ENCODE measurements around the gene PJA2. TPM values are rescaled to one million over a fixed set of nuclear protein-coding genes. Genes with fewer than 3 reads are reported as not detected.

PJA2 gene
- total and polyA plus RNA-seq, 2 donors (not counting 1 experiment from before 2014, with no cell fraction given): 82.7 to 107 TPM

DNA sequence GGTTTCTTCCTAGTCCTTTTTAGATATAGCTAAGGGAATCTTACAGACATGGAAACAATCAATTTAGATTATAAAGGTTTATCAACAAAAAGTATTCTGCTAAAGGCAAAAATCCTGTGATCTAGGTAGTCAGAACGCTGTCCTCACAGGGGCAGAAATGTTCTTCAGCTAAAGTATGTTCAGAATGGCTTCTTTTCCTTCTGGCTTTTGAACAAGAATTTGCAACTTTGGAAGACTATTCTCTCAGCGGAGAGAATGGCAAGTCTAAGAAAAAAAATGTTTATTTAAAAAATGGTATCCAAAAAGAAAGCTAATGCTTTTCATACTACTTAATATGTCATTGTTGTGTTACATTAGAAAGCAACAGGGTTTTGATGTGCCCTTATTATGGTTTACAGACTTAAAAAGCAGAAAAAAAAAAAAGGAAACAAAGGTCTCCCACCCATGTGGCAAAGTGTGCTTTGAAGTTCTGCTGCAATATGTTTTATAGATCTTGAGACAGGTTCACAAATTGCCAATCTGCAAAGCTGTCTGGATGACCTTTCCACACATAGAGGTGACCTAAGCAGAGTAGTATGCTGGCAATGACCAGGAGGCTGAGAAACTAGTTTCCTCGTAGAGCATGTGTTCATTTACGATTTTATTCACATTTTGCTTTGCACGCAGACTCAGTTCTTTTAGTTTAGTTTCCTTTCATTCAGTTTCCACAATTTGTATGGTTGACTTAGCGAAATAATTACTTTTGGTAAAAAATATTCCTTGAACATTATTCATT lies 45.1 kb upstream of the PJA2 start:
- Histone ChIP-seq H3K79me2 (ENCODE audit: control insufficient read depth, insufficient read depth, low read length) (no peaks in the 10 kb centered on the region), H2AFZ (ENCODE audit: low read length) (no peak overlapping the region), H3K27ac (ENCODE audit: insufficient read depth, low read length) (peak overlapping the region; percentile 47), H3K4me2 (ENCODE audit: extremely low read depth, insufficient read depth, low read length) (peak overlapping the region; percentile 18), H3K27me3 (ENCODE audit: control insufficient read depth, insufficient read depth, low read length) (no peaks in the 10 kb centered on the region), H3K36me3 (ENCODE audit: control insufficient read depth, insufficient read depth, low read length) (no peaks in the 10 kb centered on the region), H3K4me3 (replicated peaks in 1 of 4; ENCODE audit: control extremely low read depth in 1 of 4, insufficient read depth in 1 of 4, low read depth in 3 of 4, low read length in 4 of 4) (no peak overlapping the region), H3K4me1 (ENCODE audit: control insufficient read depth, extremely low read depth, insufficient read depth, low read length) (peaks cover 3% of the 10 kb centered on the region), H3K9ac (ENCODE audit: insufficient read depth, low read length) (no peak overlapping the region), H3K9me3 (ENCODE audit: control insufficient read depth, insufficient read depth, low read depth, low read length) (no peaks in the 10 kb centered on the region), H4K20me1 (ENCODE audit: control insufficient read depth, extremely low read depth, insufficient read depth, low read length) (no peaks in the 10 kb centered on the region)
- no peak for TF ChIP-seq EZH2 (IDR thresholded peaks at IDR 0.05; ENCODE audit: low read length, missing control alignments)
- TF ChIP-seq CTCF (conservative IDR thresholded peaks at IDR 0.05 in 1 of 2, IDR thresholded peaks at IDR 0.05 in 1 of 2; ENCODE audit: low read depth in 1 of 2, low read length in 2 of 2): no peak
- peak; percentile 38 to 83 for DNase-seq (ENCODE audit: low read depth in 2 of 2)

DNA sequence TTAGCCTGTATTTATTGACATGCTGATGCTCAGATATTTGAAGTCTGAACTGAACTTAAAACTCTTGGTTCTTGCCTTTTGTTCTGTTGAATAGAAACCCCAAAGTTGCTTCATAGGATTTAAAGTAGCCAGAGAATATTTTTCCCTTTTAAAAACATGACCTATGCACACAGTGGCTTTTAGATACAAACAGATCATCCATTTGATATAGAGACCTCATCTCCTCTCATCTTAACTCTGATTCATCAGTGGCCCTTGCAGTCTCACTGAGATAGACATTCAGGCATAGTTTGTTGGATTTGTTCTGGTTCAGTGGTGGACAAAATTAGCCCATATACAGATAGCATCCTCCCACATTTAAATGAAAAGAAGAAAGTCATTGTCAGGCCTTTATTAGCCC lies 43.5 kb upstream of the PJA2 start:
- DNase-seq (ENCODE audit: low read depth in 2 of 2): peak in 1 of 2 donors; percentile 61
- H3K27ac ChIP-seq (ENCODE audit: insufficient read depth, low read length): no peak overlapping the region
- H3K9me3 ChIP-seq (ENCODE audit: control insufficient read depth, insufficient read depth, low read depth, low read length): no peaks in the 10 kb centered on the region
- no peak overlapping the region for H3K4me3 ChIP-seq (replicated peaks in 1 of 4; ENCODE audit: control extremely low read depth in 1 of 4, insufficient read depth in 1 of 4, low read depth in 3 of 4, low read length in 4 of 4)
- H3K4me2 ChIP-seq (ENCODE audit: extremely low read depth, insufficient read depth, low read length): no peak overlapping the region
- no peak for TF ChIP-seq EZH2 (IDR thresholded peaks at IDR 0.05; ENCODE audit: low read length, missing control alignments)
- TF ChIP-seq CTCF (conservative IDR thresholded peaks at IDR 0.05 in 1 of 2, IDR thresholded peaks at IDR 0.05 in 1 of 2; ENCODE audit: low read depth in 1 of 2, low read length in 2 of 2): no peak
- H3K27me3 ChIP-seq (ENCODE audit: control insufficient read depth, insufficient read depth, low read length): no peaks in the 10 kb centered on the region
- H3K79me2 ChIP-seq (ENCODE audit: control insufficient read depth, insufficient read depth, low read length): no peaks in the 10 kb centered on the region
- no peak overlapping the region for H3K9ac ChIP-seq (ENCODE audit: insufficient read depth, low read length)
- H4K20me1 ChIP-seq (ENCODE audit: control insufficient read depth, extremely low read depth, insufficient read depth, low read length): no peaks in the 10 kb centered on the region
- H3K36me3 ChIP-seq (ENCODE audit: control insufficient read depth, insufficient read depth, low read length): no peaks in the 10 kb centered on the region
- H3K4me1 ChIP-seq (ENCODE audit: control insufficient read depth, extremely low read depth, insufficient read depth, low read length): peaks cover 3% of the 10 kb centered on the region
- no peak overlapping the region for H2AFZ ChIP-seq (ENCODE audit: low read length)

- Histone ChIP-seq H3K9me3 (ENCODE audit: control insufficient read depth, insufficient read depth, low read depth, low read length) (no peaks in the 10 kb centered on the region), H4K20me1 (ENCODE audit: control insufficient read depth, extremely low read depth, insufficient read depth, low read length) (no peaks in the 10 kb centered on the region), H3K79me2 (ENCODE audit: control insufficient read depth, insufficient read depth, low read length) (no peaks in the 10 kb centered on the region), H3K4me3 (replicated peaks in 1 of 4; ENCODE audit: control extremely low read depth in 1 of 4, insufficient read depth in 1 of 4, low read depth in 3 of 4, low read length in 4 of 4) (no peak overlapping the region), H3K4me2 (ENCODE audit: extremely low read depth, insufficient read depth, low read length) (no peak overlapping the region), H2AFZ (ENCODE audit: low read length) (no peak overlapping the region), H3K27ac (ENCODE audit: insufficient read depth, low read length) (no peak overlapping the region), H3K36me3 (ENCODE audit: control insufficient read depth, insufficient read depth, low read length) (no peaks in the 10 kb centered on the region), H3K9ac (ENCODE audit: insufficient read depth, low read length) (no peak overlapping the region), H3K4me1 (ENCODE audit: control insufficient read depth, extremely low read depth, insufficient read depth, low read length) (peaks cover 3% of the 10 kb centered on the region), H3K27me3 (ENCODE audit: control insufficient read depth, insufficient read depth, low read length) (no peaks in the 10 kb centered on the region)
- TF ChIP-seq EZH2 (IDR thresholded peaks at IDR 0.05; ENCODE audit: low read length, missing control alignments): no peak
- DNase-seq (ENCODE audit: low read depth in 2 of 2): peak in 1 of 2 donors; percentile 47
Observed at GRCh38 chr5:109452661-109453060, 42.9 kb upstream of the PJA2 start.

All from fibroblast of lung (primary cell).